PFSK-1 (cell line): ENCODE measurements around the gene MDFIC2.

Experiments
- FOXP2 ChIP-seq: optimal IDR thresholded peaks from 2 replicates; pipeline ENCODE3; 2011; ENCODE audit warnings: borderline replicate concordance, control low read depth, inconsistent platforms; ENCODE audit not compliant: insufficient read depth; ENCODE audit errors: extremely low read length, extremely low read depth
- POLR2AphosphoS5 ChIP-seq: IDR thresholded peaks from 2 replicates; pipeline ENCODE4 v1.6.1; 2012; ENCODE audit warnings: low read depth, mild to moderate bottlenecking, control low read depth, low read length, moderate library complexity
- SIN3A ChIP-seq: IDR thresholded peaks from 2 replicates; pipeline ENCODE4 v1.6.1; 2012; ENCODE audit warnings: mild to moderate bottlenecking, low read length, moderate library complexity, borderline replicate concordance; ENCODE audit not compliant: insufficient read depth
- TAF1 ChIP-seq: IDR thresholded peaks from 2 replicates; pipeline ENCODE4 v1.6.1; 2012; ENCODE audit warnings: low read length, control low read depth, borderline replicate concordance; ENCODE audit not compliant: insufficient read depth
- TF ChIP-seq, protein P1 (sequence below), 2 experiments: IDR thresholded peaks; 2 replicates each; pipeline versions ENCODE4 v1.6.1 to v1.8.0; 2011 to 2012; ENCODE audit warnings: low read depth in 2 of 2, low read length in 2 of 2, control low read depth in 1 of 2, inconsistent platforms in 1 of 2, mild to moderate bottlenecking in 1 of 2, moderate library complexity in 1 of 2; ENCODE audit not compliant: insufficient read depth in 1 of 2

The MDFIC2 gene

DNA sequence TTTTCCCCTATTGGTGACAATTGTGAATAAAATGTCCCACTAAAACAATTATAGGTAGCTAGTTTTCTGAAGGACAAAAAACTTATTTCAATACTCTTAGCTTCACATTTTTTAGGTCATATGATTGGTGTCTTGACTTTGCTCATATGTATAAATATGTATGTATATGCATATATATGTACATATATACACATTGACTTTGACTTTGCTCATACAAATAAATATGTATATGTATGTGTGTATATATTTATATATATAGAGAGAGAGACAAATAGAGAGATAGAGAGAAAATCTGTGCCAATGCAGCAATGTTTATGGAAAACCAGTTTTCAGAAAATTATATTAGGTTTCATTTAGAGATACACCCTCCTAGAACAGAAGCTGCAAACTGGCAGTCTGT, 5.7 kb downstream of the MDFIC2 start:
- TF ChIP-seq FOXP2 (no peak), TAF1 (no peak), SIN3A (no peak), POLR2AphosphoS5 (no peak)
- TF ChIP-seq, protein P1, sequence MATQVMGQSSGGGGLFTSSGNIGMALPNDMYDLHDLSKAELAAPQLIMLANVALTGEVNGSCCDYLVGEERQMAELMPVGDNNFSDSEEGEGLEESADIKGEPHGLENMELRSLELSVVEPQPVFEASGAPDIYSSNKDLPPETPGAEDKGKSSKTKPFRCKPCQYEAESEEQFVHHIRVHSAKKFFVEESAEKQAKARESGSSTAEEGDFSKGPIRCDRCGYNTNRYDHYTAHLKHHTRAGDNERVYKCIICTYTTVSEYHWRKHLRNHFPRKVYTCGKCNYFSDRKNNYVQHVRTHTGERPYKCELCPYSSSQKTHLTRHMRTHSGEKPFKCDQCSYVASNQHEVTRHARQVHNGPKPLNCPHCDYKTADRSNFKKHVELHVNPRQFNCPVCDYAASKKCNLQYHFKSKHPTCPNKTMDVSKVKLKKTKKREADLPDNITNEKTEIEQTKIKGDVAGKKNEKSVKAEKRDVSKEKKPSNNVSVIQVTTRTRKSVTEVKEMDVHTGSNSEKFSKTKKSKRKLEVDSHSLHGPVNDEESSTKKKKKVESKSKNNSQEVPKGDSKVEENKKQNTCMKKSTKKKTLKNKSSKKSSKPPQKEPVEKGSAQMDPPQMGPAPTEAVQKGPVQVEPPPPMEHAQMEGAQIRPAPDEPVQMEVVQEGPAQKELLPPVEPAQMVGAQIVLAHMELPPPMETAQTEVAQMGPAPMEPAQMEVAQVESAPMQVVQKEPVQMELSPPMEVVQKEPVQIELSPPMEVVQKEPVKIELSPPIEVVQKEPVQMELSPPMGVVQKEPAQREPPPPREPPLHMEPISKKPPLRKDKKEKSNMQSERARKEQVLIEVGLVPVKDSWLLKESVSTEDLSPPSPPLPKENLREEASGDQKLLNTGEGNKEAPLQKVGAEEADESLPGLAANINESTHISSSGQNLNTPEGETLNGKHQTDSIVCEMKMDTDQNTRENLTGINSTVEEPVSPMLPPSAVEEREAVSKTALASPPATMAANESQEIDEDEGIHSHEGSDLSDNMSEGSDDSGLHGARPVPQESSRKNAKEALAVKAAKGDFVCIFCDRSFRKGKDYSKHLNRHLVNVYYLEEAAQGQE (IDR thresholded peaks at IDR 0.05; ENCODE audit: insufficient read depth in 1 of 2, low read depth in 2 of 2, low read length in 2 of 2): no peak

DNA sequence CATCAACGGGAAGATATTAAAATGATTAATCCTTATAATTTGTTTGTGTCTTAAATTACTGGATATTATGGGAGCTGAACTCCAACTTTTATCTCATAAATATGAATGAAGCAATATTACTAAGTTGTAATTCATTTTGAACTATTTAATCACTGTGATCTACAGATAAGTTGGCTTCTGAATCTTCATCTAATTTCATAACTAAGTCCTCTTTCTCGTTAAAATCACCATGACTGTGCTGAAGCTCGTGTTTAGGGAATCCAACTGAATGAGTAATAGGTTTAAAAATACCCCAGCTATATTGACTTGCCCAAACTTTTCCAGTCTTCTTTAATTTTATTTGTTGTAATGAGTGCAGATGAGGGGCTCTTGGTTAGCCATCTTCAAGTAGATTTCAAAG, 14.1 kb downstream of the MDFIC2 start:
- TF ChIP-seq, protein P1 (IDR thresholded peaks at IDR 0.05; ENCODE audit: insufficient read depth in 1 of 2, low read depth in 2 of 2, low read length in 2 of 2): no peak
- TF ChIP-seq POLR2AphosphoS5 (no peak), TAF1 (no peak), SIN3A (no peak), FOXP2 (no peak)

DNA sequence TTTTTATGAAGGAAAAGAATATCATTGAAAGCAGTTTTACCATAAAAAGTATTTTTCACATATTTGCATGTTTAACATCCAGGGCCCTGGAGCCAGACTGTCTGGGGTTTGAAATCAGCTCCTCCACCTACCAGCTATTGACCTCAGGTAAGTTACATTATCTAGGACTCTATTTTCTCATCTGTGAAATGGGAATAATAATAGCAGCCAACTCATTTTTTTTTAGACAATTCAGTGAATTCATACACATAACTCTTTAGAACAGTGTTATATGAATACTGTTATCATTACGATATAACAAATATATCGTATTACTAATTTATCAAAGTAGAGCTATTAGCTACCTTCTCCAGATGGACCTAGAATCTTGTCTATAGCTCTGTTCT, 21.3 kb downstream of the MDFIC2 start:
- no peak for TF ChIP-seq SIN3A
- TF ChIP-seq TAF1: no peak
- TF ChIP-seq FOXP2: no peak
- TF ChIP-seq, protein P1 (IDR thresholded peaks at IDR 0.05; ENCODE audit: insufficient read depth in 1 of 2, low read depth in 2 of 2, low read length in 2 of 2): no peak
- no peak for TF ChIP-seq POLR2AphosphoS5

DNA sequence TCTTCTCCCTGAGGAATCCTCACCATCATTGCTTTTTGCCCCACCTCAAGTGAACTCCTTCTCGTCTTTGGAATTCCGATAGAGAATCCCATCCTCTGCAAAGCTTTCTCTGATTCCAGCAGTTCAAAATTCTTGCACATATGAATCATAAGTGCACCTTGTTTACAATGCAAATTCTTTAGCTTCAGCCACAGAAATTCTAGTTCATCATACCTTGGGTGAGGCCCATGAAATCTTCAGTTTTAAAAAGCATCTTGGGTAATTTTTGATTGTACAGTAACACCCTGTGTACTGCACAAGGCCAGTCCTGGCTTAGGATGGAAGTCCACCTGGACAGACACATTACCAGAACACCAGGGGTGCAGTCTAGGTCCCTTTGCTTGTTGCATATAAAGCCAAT, 30.8 kb downstream of the MDFIC2 start:
- TF ChIP-seq SIN3A (no peak), FOXP2 (no peak), POLR2AphosphoS5 (no peak), TAF1 (no peak)
- TF ChIP-seq, protein P1 (IDR thresholded peaks at IDR 0.05; ENCODE audit: insufficient read depth in 1 of 2, low read depth in 2 of 2, low read length in 2 of 2): no peak

DNA sequence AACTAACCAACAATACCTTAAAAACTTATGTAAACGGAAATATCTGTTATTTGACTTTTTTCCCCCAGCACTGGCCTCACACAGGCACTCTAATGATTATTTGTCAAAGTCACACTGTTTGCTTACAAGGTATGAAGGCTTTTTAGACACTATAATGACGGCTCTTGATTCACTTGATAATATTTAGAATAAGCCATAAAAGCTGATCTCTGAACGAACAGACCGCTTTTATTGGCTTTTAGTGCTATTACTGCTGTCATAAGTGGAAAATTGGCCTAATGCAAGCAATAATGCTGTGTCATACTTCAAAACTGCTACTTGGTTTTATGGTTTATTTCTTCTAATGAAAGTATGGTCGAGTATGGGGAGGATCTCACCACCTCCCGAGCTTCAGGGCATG, 35.1 kb downstream of the MDFIC2 start:
- TF ChIP-seq TAF1 (no peak), FOXP2 (no peak), POLR2AphosphoS5 (no peak), SIN3A (no peak)
- TF ChIP-seq, protein P1 (IDR thresholded peaks at IDR 0.05; ENCODE audit: insufficient read depth in 1 of 2, low read depth in 2 of 2, low read length in 2 of 2): no peak
